NCI-H1105 (cell line): Measurements from ENCODE around the gene POLR2L.

Source experiments
- DNase-seq: peaks from one replicate; lab custom pipeline; 2025; lab: John Stamatoyannopoulos, UW

Gene POLR2L

DNA sequence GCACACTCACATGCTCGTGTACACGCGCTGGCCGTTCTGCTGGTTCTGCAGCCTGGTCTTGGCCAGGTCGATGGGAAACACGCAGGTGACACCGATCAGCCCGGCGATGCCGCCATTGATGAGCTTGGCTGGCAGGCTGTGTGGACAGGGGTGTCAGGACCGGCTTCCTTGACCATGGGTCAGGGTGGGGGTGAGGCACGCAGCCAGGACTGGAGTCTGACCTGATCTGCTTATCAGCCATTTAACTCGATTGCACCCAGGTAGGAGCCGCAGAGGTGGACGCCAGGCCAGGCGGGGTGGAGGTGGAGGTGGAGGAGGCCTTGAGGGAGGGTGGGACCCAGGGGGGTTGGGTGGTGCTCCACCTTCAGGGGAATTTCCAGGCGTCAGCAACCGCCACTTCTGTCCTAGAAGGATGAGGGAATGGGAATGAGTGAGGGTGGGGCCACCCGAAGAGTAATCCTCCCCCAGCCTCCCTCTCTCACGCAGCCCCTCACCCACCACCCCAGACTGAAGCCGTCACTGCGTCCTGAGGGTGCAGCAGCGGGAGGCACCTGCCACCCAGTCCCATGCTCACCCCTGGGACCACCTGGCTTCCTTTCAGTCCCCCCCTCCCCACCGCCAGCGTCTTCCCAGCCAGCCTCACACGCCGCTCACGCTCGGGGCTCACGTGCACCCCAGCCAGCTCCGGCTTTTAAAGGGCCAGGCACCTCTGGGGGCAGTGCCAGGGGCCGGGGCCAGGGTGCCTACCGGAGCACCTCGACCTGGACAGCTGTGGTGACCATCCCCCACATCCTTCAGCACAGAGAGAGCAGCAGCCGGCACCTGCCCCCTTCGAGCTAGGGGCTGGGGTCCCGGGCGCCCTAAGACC is 47.3 kb downstream of the POLR2L start:
- peak; percentile 14 for DNase-seq

DNA sequence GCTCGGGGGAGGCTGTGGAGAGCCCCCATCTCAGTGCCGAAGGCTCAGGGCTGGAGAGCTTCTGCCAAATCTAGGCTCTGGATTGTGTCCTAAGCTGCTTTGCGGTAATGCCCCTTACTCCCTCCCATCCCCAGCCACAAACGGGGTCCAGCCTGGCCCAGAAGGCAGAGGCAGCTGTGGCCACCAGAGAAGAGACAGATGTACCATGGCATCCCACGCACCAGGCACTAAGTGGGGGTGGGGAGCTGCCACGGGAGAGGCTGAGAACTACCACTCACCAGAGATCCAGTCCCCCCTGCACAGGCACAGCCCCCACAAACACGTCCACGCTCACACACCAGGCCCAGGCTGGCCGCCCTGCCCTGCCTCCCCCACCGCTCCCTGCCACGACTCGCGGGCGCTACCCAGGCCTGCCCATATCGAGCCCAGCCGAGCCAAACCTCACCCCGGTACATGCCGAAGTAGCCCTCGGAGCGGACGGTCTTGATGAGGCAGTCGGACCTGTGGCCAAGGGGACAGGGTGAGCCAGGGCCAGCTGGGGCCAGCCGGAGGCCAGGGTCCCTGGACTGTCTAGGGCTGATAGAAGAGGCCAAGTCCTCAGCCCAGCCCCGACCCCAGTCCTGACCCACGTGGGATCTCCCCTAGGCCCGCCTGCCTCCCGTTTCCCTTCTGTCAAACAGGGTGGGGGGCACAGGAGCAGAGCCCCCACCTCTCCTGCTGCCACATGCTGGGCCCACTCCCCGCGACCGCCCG is 48.1 kb downstream of the POLR2L start:
- no peak for DNase-seq

DNA sequence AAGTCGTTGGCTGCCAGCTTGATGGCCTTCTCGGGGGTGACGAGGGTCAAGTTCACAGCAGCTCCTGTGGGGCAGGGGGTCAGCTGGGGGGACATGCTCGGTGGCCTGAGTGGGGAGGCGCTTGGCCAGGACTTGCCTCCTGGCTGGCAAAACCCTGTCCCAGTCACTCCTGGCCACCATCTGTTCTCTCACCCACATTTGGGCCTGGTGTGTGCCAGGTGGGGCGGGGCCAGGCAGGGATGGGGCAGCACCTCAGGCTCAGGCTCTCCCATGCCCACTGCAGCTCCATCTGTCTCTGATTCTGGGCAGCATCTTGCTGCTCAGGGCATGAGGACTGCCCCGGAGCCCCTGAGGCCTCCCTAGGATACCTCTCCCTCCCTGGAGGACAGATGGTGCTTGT is 48.8 kb downstream of the POLR2L start:
- DNase-seq, result no peak

DNA sequence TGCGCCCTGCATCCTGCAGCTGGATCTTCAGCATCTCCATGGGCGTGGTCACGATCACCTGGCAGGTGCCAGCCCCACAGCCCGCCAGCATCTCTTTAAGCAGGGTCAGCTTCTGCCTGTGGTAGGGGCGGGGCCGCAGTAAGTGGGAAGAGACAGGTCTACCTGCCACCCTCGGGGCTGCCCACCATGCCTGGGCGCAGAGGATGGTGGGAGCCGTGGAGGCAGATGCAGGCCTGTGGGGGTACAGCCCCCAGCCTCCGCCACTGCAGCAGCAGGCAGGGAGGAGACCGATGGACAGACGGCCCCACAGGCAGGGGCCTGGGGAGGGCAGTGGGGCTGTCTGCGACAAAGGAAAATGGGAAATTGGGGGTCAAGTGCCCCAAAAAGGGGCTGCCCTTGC is 49.5 kb downstream of the POLR2L start:
- peak; percentile 4 for DNase-seq

DNA sequence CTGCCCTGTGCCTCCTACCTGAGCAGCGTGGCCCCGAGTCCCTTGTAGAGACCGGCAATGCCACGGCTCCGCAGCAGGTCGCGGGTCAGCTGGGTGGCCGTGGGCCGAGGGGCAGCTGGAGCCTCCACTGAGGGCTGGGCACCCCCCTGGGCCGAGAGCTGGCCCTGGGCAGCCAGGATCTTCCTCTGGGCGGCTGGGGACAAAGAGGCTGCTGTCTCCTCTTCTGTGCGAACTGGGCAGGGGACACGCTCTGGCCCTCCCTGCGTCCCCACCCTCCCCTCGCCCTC is 49.9 kb downstream of the POLR2L start:
- DNase-seq, result no peak

DNA sequence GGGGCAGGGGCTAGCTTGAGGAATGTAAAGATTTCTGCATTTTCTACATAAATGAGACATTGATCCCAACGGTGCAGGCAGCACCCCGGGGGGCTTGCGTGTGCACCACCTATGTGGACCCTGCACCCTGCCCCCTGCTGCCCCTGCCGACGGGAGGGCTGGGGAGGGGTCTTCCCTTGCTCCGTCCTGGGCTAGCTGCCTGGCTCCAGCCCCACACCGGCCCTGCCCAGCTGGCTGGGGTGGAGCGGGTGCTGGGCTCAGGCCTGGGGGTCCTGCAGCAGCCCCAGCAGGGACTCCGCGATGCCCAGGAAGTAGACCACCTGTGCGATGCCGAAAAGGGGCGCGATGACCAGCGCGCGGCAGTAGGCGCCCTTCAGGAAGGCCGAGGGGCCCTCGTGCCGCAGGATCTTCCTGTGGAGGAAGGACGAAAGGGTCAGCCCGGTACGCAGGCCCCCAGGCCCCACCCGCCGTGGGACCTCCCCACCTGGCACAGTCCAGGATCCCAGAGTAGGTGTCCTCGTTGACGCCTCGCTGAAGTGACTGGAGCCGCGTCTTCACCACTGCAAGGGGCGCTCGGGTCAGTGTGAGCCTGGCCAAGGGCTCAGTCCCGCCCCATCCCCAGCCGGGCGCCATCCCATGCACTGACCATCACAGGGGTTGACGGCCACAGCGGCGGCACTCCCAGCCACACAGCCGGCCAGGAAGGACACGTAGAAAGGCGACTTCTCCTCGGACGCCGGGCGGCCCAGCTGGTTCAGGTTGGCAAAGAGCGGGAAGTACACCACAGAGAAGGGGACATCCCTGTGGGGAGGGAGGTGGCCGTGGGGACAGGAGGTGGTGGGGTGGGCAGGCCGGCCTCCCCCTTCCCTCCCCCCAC is 50.4 kb downstream of the POLR2L start:
- no peak for DNase-seq

DNA sequence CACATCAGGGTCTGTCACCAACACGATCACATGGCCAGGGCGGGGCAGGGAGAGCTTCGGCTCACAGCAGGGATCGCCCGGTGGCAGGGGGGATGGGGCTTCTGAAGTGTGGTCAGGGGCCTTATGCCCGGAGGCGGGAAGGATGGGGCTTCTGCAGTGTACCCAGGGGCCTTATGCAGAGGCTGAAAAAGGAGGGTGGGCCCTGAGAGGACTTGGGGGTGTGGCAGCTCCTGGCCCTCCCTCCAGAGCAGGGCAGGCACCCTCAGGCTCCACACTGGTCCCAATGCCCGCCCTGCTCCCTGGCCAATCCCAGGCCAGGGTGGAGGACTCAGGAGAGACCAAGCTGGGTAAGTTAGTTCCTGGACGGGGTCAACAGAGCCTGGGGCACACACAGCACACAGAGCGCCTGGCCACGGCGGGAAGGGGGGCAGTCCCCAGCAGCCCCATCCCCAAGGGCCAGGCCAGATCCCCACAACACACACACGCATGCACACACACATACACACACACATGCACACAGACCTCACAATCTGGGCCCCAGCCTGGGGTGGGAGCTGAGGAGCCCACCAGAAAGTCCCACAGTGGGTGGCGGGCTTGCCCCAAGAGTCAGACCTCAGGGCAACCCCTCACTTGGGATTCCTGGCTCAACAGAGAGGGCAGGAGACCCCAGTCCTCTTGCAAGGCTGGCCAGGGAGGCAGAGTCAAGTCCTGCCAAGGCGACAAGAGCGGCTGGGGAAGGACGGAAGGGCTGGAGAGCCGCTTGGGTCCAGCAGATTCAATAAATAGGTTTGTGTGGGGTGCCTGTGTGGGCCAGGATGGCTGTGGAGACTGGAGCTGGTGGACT is 51.4 kb downstream of the POLR2L start:
- no peak for DNase-seq

DNA sequence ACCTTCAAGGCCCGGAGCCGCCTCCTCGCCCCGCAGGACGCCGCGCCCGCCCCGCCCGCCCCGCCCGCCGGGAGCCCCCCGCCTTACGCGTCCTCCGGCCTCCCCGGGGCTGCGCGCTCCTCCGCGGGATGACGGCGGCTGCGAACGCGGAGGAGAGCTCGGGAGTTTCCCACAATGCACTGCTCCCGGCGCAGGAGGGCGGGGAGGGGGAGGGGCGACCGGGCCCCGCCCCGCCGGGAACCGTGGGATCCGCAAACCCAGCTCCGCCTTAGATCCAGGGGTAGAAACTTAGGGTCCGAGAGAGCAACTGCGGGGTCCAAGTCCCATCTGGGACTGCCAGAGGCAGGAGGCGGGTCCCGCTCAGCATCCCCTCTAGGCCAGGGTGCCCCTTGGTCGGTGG is 52.4 kb downstream of the POLR2L start, which contains the start of gene CEND1:
Gene CEND1, minus strand, starts transcription at position 148 of the 400 bp plus-strand sequence. CDS start 1,514 bp downstream, outside the sequence.
- peak; percentile 70 for DNase-seq
